Measurements from ENCODE around the gene OR1K1. TPM values are rescaled to one million over a fixed set of nuclear protein-coding genes. Genes with fewer than 3 reads are reported as not detected.

OR1K1 gene
- total and polyA plus RNA-seq, 9 of the 15 experiments (the other 6 are each of a cell fraction or from before 2014, with no cell fraction given) = not detected

- no peak for TF ChIP-seq ZNF449 (CRISPR knock-in tag; IDR thresholded peaks at IDR 0.05)
- TF ChIP-seq ZBTB40 (IDR thresholded peaks at IDR 0.05) = no peak
- TF ChIP-seq ZBTB40 (CRISPR knock-in tag; IDR thresholded peaks at IDR 0.05) = no peak
- no peak for TF ChIP-seq HNRNPL (IDR thresholded peaks at IDR 0.05; ENCODE audit: low read depth, low read length)
- no peak for TF ChIP-seq KLF13 (tag; IDR thresholded peaks at IDR 0.05; ENCODE audit: borderline replicate concordance, low read depth)
- no peak for TF ChIP-seq CBX3 (IDR thresholded peaks at IDR 0.05; ENCODE audit: borderline replicate concordance in 1 of 2, low read length in 2 of 2)
These were observed 20.0 kb downstream of the OR1K1 start (continued) for GRCh38 chr9:122819791-122820489.
